ENCODE data around the gene ORM2.

The ORM2 gene

DNA sequence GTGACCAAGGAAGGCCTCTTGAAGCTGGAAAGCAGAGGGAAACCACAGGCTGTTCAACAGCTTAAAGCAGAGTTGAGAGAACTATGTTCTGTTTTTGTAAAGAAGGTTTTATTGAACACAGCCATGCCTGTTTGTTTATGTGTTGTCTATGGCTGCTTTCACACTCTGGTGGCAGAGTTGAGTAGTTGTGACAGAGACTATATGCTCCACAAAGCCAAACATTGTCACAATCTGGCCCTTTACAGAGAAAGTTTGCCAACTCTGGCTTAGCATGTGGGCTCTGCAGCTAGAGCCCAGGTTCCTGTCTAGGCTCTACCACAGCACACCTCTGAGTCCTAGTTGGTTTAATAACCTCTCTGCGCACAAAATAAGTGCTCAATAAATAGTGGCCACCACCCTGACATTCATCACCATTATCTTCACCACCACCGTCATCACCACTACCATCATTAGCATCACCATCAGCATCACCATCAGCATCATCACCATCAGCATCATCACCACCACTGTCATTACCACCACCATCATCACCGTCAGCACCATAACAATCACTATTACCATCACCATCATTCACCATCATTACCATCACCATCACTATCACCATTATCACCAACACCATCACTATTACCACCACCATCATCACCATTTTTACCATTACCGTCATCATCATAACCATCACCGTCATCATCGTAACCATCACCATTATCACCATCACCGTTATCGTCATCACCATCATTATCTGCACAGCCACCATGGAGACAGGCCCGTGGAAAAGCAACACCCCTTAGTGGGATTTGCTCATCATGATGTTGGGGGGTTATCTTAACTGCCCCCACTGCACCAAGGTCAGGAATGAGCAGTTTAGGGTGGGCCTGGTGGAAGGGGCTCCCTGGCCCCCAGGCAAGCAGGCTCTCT is 39.8 kb downstream of the ORM2 start:
- TF ChIP-seq, protein P1, sequence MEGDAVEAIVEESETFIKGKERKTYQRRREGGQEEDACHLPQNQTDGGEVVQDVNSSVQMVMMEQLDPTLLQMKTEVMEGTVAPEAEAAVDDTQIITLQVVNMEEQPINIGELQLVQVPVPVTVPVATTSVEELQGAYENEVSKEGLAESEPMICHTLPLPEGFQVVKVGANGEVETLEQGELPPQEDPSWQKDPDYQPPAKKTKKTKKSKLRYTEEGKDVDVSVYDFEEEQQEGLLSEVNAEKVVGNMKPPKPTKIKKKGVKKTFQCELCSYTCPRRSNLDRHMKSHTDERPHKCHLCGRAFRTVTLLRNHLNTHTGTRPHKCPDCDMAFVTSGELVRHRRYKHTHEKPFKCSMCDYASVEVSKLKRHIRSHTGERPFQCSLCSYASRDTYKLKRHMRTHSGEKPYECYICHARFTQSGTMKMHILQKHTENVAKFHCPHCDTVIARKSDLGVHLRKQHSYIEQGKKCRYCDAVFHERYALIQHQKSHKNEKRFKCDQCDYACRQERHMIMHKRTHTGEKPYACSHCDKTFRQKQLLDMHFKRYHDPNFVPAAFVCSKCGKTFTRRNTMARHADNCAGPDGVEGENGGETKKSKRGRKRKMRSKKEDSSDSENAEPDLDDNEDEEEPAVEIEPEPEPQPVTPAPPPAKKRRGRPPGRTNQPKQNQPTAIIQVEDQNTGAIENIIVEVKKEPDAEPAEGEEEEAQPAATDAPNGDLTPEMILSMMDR (IDR thresholded peaks at IDR 0.05; ENCODE audit: borderline replicate concordance, control extremely low read depth, extremely low read depth, insufficient read depth, missing control alignments), result no peak
- in situ Hi-C loops (cut with MboI; ENCODE audit: low sequenced_read_pairs, unreplicated experiment), result no loop called here

GRCh38 chr9:114370251-114370967 is 40.7 kb downstream of the ORM2 start:
- TF ChIP-seq, protein P1 (IDR thresholded peaks at IDR 0.05; ENCODE audit: borderline replicate concordance, control extremely low read depth, extremely low read depth, insufficient read depth, missing control alignments), result no peak
- DNase-seq (ENCODE audit: low spot score), result no peak
- in situ Hi-C loops (cut with MboI; ENCODE audit: low sequenced_read_pairs, unreplicated experiment), result no loop called here

More for the DNA sequence above, 39.8 kb downstream of the ORM2 start:
- no peak for DNase-seq (ENCODE audit: low spot score)

GRCh38 chr9:114370968-114371320 is 41.3 kb downstream of the ORM2 start:
- no peak for DNase-seq (ENCODE audit: low spot score)
- in situ Hi-C loops (cut with MboI; ENCODE audit: low sequenced_read_pairs, unreplicated experiment), result no loop called here
- TF ChIP-seq, protein P1 (IDR thresholded peaks at IDR 0.05; ENCODE audit: borderline replicate concordance, control extremely low read depth, extremely low read depth, insufficient read depth, missing control alignments), result no peak

DNA sequence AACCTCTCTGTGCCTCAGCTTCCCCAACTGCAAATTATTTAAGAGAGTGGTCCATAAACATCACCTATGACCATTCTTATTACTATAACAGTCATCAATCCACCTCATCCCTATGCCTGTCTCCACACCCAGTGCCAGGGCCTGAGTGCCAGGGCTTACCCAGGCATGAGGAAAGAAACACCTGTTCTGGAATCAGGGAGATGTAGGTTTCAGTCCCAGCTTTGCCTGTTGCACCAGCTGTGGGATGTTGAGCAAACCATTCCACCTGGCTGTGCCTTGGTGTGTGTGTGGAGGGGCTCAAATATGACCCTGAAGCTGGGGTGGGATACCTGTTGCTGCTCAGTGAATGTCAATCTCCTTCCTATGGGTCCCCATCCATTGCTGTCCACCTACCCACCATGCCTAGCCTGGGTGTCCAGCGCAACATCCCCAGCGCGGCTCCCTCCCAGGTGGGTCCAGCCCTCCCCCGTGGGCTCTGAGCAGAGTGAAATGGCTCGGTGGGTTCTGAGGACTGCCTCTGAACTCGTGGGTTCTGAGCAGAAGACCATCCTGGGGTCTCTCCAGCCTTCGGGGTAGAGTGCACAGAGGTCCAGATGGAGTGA is 41.8 kb downstream of the ORM2 start:
- in situ Hi-C loops (cut with MboI; ENCODE audit: low sequenced_read_pairs, unreplicated experiment), result no loop called here
- TF ChIP-seq, protein P1 (IDR thresholded peaks at IDR 0.05; ENCODE audit: borderline replicate concordance, control extremely low read depth, extremely low read depth, insufficient read depth, missing control alignments), result no peak
- no peak for DNase-seq (ENCODE audit: low spot score)

- in situ Hi-C loops (cut with MboI; ENCODE audit: low sequenced_read_pairs, unreplicated experiment), result no loop called here
- TF ChIP-seq, protein P1 (IDR thresholded peaks at IDR 0.05; ENCODE audit: borderline replicate concordance, control extremely low read depth, extremely low read depth, insufficient read depth, missing control alignments), result no peak
- DNase-seq (ENCODE audit: low spot score), result peak; percentile 63
These were observed 42.6 kb downstream of the ORM2 start for GRCh38 chr9:114371973-114372917.
